ENCODE data around the gene CARM1.
A peak's percentile ranks its signal among the peaks of the same experiment; 100 is the strongest.
"Not testable (repeated sequence)": the region's sequence is repeated elsewhere in the genome, so short reads cannot be mapped to it uniquely, and the experiment has no call there.

The CARM1 gene

GRCh38 chr19:10863107-10863717, 8.1 kb upstream of the CARM1 start:
- no peak overlapping the region for H3K4me3 ChIP-seq (ENCODE audit: low read depth, low read length)
- no peaks in the 10 kb centered on the region for H3K36me3 ChIP-seq (ENCODE audit: insufficient read depth, low read length)
- H3K27ac ChIP-seq (ENCODE audit: low read depth, low read length): 0 out of 2 replicates have a peak overlapping the region, but pooled peaks have one; percentile 23
- no peaks in the 10 kb centered on the region for H3K27me3 ChIP-seq (ENCODE audit: insufficient read depth, low read length)
- peak overlapping the region; percentile 23 for H2AFZ ChIP-seq (ENCODE audit: low read length, unreplicated experiment)
- no peaks in the 10 kb centered on the region for H3K79me2 ChIP-seq (ENCODE audit: control insufficient read depth, insufficient read depth, low read length, unreplicated experiment)
- peaks cover 8% of the 10 kb centered on the region for H3K4me1 ChIP-seq (ENCODE audit: control insufficient read depth, insufficient read depth, low read length, unreplicated experiment)

DNA sequence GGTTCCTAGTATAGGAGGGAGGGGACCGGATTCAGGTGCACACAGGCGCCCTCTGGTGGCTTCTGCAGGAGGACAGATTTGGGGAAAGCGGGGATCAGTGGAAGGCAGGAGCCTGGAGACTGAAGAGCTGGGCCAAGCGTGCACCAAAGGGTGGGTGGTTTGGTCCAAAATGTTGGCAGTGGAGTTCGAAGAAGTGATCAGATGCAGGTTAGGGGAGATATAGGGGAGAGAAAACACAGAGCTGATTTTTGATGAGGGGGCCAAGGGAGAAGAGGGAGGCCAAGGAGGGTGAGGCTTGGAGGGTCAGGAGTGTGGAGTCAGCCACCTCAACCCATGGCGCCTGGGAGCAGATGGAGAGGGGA, 6.8 kb upstream of the CARM1 start:
- Histone ChIP-seq H3K27me3 (ENCODE audit: insufficient read depth, low read length) (no peaks in the 10 kb centered on the region), H3K36me3 (ENCODE audit: insufficient read depth, low read length) (no peaks in the 10 kb centered on the region), H3K4me1 (ENCODE audit: control insufficient read depth, insufficient read depth, low read length, unreplicated experiment) (peaks cover 8% of the 10 kb centered on the region), H3K27ac (ENCODE audit: low read depth, low read length) (no peak overlapping the region), H3K4me3 (ENCODE audit: low read depth, low read length) (no peak overlapping the region), H2AFZ (ENCODE audit: low read length, unreplicated experiment) (peak overlapping the region; percentile 32), H3K79me2 (ENCODE audit: control insufficient read depth, insufficient read depth, low read length, unreplicated experiment) (no peaks in the 10 kb centered on the region)

GRCh38 chr19:10866495-10866894, 4.9 kb upstream of the CARM1 start:
- H3K4me1 ChIP-seq (ENCODE audit: control insufficient read depth, insufficient read depth, low read length, unreplicated experiment): peaks cover 12% of the 10 kb centered on the region
- H3K27ac ChIP-seq (ENCODE audit: low read depth, low read length): no peak overlapping the region
- H2AFZ ChIP-seq (ENCODE audit: low read length, unreplicated experiment): no peak overlapping the region

DNA sequence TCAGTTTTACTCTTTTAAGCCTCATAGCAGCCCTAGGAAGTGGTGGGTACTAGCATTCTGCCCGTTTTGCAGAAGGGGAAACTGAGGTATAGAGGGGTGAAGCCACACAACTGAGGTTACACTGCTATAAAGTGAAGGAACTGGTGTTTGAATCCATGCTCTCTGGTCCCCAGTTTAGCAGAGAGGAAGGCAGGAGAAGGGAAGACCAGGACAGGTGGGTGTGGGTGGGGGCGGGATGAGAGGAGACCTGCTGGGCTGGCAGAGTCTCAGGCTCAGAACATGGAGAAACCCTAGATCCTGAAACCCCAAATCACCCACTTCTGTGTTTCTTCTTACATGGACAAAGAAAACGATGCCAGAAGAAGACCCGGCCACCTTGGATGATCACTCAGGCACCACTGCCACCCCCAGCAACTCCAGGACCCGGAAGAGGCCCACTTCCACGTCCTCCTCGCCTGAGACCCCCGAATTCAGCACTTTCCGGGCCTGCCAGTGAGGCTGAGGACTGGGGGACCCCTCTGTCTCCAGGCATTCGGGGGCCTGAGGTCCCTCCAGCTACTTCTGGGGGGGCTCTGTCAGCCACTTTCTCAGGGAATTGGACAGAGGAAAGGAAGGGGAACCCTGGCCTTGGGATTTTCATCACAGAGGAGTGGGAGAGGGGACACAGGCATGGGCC, 2.3 kb upstream of the CARM1 start:
- no peak overlapping the region for H3K27ac ChIP-seq (ENCODE audit: low read depth, low read length)
- no peaks in the 10 kb centered on the region for H3K27me3 ChIP-seq (ENCODE audit: insufficient read depth, low read length)
- peaks cover 3% of the 10 kb centered on the region for H3K4me1 ChIP-seq (ENCODE audit: control insufficient read depth, insufficient read depth, low read length, unreplicated experiment)
- H3K36me3 ChIP-seq (ENCODE audit: insufficient read depth, low read length): no peaks in the 10 kb centered on the region
- peaks cover 19% of the 10 kb centered on the region for H3K79me2 ChIP-seq (ENCODE audit: control insufficient read depth, insufficient read depth, low read length, unreplicated experiment)
- no peak overlapping the region for H3K4me3 ChIP-seq (ENCODE audit: low read depth, low read length)
- no peak overlapping the region for H2AFZ ChIP-seq (ENCODE audit: low read length, unreplicated experiment)

More at GRCh38 chr19:10866495-10866894, 4.9 kb upstream of the CARM1 start:
- Histone ChIP-seq H3K79me2 (ENCODE audit: control insufficient read depth, insufficient read depth, low read length, unreplicated experiment) (no peaks in the 10 kb centered on the region), H3K36me3 (ENCODE audit: insufficient read depth, low read length) (no peaks in the 10 kb centered on the region), H3K27me3 (ENCODE audit: insufficient read depth, low read length) (no peaks in the 10 kb centered on the region), H3K4me3 (ENCODE audit: low read depth, low read length) (no peak overlapping the region)

GRCh38 chr19:10869872-10870311, 1.5 kb upstream of the CARM1 start:
- not testable (repeated sequence) for H2AFZ ChIP-seq (ENCODE audit: low read length, unreplicated experiment); H3K4me1 ChIP-seq (ENCODE audit: control insufficient read depth, insufficient read depth, low read length, unreplicated experiment); H3K36me3 ChIP-seq (ENCODE audit: insufficient read depth, low read length); H3K27me3 ChIP-seq (ENCODE audit: insufficient read depth, low read length); H3K4me3 ChIP-seq (ENCODE audit: low read depth, low read length); H3K27ac ChIP-seq (ENCODE audit: low read depth, low read length)
- H3K79me2 ChIP-seq (ENCODE audit: control insufficient read depth, insufficient read depth, low read length, unreplicated experiment): peaks cover 27% of the 10 kb centered on the region

DNA sequence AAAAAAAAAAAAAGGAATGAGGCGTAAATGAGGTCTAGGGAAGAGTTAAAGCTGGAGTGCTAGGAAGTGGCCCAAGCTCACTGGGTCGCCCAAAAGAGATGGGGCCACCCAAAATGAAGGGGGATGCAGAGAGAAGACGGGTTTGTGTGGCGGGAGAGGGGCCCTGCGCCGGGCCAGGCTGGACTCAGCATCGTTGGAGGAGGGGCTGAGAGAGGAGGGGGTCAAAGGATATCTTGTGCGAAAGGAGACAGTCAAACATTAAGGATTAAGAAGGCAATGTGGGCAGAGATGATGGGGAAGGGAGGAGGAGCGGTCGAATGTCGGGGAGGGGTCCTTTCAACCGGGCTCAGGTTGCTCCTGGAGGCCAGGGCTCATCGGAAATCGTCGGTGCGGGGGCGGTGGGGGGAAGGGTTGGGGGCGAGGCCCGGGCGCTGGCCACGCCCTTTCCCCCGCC, 825 bp upstream of the CARM1 start:
- H2AFZ ChIP-seq (ENCODE audit: low read length, unreplicated experiment): peak overlapping the region; percentile 95
- H3K4me3 ChIP-seq (ENCODE audit: low read depth, low read length): peak overlapping the region; percentile 77
- peak overlapping the region; percentile 39; the same call in 1 of the 2 replicates for H3K27ac ChIP-seq (ENCODE audit: low read depth, low read length)
- no peaks in the 10 kb centered on the region for H3K27me3 ChIP-seq (ENCODE audit: insufficient read depth, low read length)
- peaks cover 3% of the 10 kb centered on the region for H3K4me1 ChIP-seq (ENCODE audit: control insufficient read depth, insufficient read depth, low read length, unreplicated experiment)
- no peaks in the 10 kb centered on the region for H3K36me3 ChIP-seq (ENCODE audit: insufficient read depth, low read length)
- peaks cover 32% of the 10 kb centered on the region for H3K79me2 ChIP-seq (ENCODE audit: control insufficient read depth, insufficient read depth, low read length, unreplicated experiment)

DNA sequence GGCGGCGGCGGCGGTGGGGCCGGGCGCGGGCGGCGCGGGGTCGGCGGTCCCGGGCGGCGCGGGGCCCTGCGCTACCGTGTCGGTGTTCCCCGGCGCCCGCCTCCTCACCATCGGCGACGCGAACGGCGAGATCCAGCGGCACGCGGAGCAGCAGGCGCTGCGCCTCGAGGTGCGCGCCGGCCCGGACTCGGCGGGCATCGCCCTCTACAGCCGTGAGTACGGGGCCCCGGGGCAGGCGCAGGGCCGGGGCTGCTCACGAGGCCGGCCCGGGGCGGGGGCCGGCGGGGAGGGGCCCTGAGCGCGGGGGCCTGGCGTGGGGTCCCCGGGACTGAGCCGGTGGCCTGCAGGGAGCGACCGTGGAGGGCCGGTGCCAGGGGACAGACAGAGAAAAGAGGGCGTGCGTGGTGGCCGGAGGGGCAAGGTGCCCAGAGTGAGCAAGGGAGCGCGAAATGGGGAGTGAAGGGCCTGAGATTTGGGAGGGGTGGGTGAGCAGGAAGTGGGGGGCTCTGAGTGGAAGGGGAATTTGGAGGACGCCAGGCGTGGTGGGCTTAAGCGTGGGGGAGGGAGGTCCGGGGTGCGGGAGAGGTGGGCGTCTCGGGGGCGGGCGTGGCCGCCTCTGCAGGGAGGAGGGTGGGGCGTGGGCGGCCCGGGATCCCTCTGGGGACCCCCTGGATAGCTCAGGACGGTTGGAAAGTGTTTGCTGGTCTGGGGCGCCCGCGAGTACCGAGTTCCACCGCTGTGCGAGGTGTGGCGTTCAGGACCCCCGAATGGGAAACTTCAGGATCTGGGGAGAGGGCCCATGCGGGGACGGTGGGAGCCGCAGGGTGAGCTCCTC, 575 bp downstream of the CARM1 start:
- peaks cover 8% of the 10 kb centered on the region for H3K4me1 ChIP-seq (ENCODE audit: control insufficient read depth, insufficient read depth, low read length, unreplicated experiment)
- H3K27me3 ChIP-seq (ENCODE audit: insufficient read depth, low read length): no peaks in the 10 kb centered on the region
- peak overlapping the region; percentile 95 for H3K4me3 ChIP-seq (ENCODE audit: low read depth, low read length)
- peak overlapping the region; percentile 32 for H3K27ac ChIP-seq (ENCODE audit: low read depth, low read length)
- peaks cover 44% of the 10 kb centered on the region for H3K79me2 ChIP-seq (ENCODE audit: control insufficient read depth, insufficient read depth, low read length, unreplicated experiment)
- H2AFZ ChIP-seq (ENCODE audit: low read length, unreplicated experiment): peak overlapping the region; percentile 60
- H3K36me3 ChIP-seq (ENCODE audit: insufficient read depth, low read length): no peaks in the 10 kb centered on the region

- no peaks in the 10 kb centered on the region for H3K36me3 ChIP-seq (ENCODE audit: insufficient read depth, low read length)
- 0 out of 2 replicates have a peak overlapping the region, but pooled peaks have one; percentile 15 for H3K27ac ChIP-seq (ENCODE audit: low read depth, low read length)
- H3K4me3 ChIP-seq (ENCODE audit: low read depth, low read length): peak overlapping the region; percentile 95
- H3K27me3 ChIP-seq (ENCODE audit: insufficient read depth, low read length): no peaks in the 10 kb centered on the region
- peaks cover 9% of the 10 kb centered on the region for H3K4me1 ChIP-seq (ENCODE audit: control insufficient read depth, insufficient read depth, low read length, unreplicated experiment)
- peak overlapping the region; percentile 60 for H2AFZ ChIP-seq (ENCODE audit: low read length, unreplicated experiment)
- peaks cover 47% of the 10 kb centered on the region for H3K79me2 ChIP-seq (ENCODE audit: control insufficient read depth, insufficient read depth, low read length, unreplicated experiment)
Measured at GRCh38 chr19:10872546-10873107, 1.3 kb downstream of the CARM1 start.

DNA sequence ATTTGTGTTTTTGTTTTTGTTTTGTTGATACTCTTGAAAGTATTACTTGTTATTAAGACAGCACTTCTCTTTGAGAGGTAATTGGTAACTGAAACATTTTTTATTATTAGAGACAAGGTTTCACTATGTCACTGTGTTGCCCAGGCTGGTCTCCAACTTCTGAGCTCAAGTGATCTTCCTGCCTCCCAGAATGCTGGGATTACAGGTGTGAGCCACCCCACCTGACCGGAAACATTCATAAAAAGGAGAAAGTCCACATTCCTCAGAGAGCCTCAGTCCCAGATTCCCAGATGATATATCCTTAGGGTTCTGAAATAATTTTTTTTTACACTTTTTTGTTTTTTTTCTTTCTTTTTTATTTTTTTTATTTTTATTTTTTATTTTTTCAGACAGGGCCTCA, 2.7 kb downstream of the CARM1 start:
- no peaks in the 10 kb centered on the region for H3K36me3 ChIP-seq (ENCODE audit: insufficient read depth, low read length)
- peaks cover 18% of the 10 kb centered on the region for H3K4me1 ChIP-seq (ENCODE audit: control insufficient read depth, insufficient read depth, low read length, unreplicated experiment)
- H3K27ac ChIP-seq (ENCODE audit: low read depth, low read length): no peak overlapping the region
- H3K4me3 ChIP-seq (ENCODE audit: low read depth, low read length): no peak overlapping the region
- H3K79me2 ChIP-seq (ENCODE audit: control insufficient read depth, insufficient read depth, low read length, unreplicated experiment): peaks cover 56% of the 10 kb centered on the region
- no peaks in the 10 kb centered on the region for H3K27me3 ChIP-seq (ENCODE audit: insufficient read depth, low read length)
- no peak overlapping the region for H2AFZ ChIP-seq (ENCODE audit: low read length, unreplicated experiment)

DNA sequence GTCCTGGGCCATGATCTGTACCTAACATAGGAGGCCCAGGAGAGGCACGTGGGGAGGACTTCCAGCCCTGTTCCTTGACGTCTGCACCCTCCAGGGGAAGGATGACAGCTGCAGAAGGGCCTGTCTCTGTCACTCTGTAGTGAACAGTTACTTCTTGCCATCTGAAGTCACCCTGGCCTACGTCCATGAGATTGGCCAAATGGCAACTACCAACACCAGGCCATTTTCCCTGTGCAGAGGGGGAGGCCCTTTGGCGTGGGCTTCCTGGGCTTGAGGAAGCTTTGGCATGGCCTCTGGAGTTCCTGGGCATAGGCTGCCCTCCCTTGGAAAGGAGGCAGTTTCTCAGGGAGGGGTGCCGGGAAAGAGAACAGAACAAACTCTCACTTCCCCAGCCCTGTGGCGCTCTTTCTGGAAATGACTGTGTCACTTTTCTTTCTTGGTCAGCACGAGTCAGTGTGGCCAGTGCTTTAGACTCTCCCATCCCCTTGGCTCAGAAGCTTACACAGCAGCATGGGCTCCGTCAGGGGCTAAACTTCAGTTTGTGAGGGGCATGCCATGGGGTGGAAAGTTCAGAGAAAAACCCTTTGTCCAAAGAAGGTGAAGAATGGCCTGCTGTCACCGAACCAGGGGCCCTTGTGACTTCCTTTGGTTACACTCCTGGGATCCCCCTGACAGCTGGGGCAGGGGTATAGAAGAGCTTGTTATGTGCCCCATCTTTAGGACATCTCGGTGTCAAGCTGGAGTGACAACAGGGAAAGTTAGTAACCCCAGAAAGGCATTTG, 5.3 kb downstream of the CARM1 start:
- no peaks in the 10 kb centered on the region for H3K27me3 ChIP-seq (ENCODE audit: insufficient read depth, low read length)
- no peak overlapping the region for H3K27ac ChIP-seq (ENCODE audit: low read depth, low read length)
- H3K79me2 ChIP-seq (ENCODE audit: control insufficient read depth, insufficient read depth, low read length, unreplicated experiment): peaks cover 78% of the 10 kb centered on the region
- H3K4me3 ChIP-seq (ENCODE audit: low read depth, low read length): no peak overlapping the region
- peaks cover 16% of the 10 kb centered on the region for H3K4me1 ChIP-seq (ENCODE audit: control insufficient read depth, insufficient read depth, low read length, unreplicated experiment)
- H3K36me3 ChIP-seq (ENCODE audit: insufficient read depth, low read length): no peaks in the 10 kb centered on the region
- no peak overlapping the region for H2AFZ ChIP-seq (ENCODE audit: low read length, unreplicated experiment)
